A172 (cell line): ENCODE data around the gene IL1RAP. TPM values are rescaled to one million over a fixed set of nuclear protein-coding genes. Genes with fewer than 3 reads are reported as not detected.
"Not testable (repeated sequence)": the region's sequence is repeated elsewhere in the genome, so short reads cannot be mapped to it uniquely, and the experiment has no call there.

ENCODE experiments used
- DNase-seq: peaks from one replicate; pipeline ENCODE4 v3.0.0-alpha.2; 2015; ENCODE audit warnings: low spot score
- total RNA-seq: library from RNA; depleted of rRNA; stranded (reverse); fragments of >200 nt; shearing (Covaris generic); gene quantifications from 2 replicates; pipeline ENCODE4 v1.2.3, GENCODE V29; 2014

IL1RAP gene
- total RNA-seq, 1 experiment from 2014 or later, result 13.3 TPM

DNA sequence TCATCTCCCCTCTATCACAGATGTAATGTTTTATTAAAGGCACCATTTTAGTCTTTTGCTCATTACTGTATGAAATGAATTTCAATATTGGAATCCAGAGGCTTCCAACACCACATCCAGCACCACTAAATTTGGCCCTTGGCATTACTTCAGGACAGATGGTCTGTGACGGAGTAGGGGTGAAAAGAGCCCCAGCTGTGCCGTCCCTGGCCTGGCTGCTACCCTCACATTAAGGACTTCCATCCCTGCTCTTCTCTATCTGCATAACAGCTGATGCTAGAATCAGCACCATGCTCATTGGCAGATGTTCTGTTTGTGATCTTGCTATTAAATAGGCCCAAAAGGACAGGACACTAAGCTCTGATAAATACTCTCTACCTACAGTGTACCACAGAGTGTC, 152.9 kb downstream of the IL1RAP start:
- no peak for DNase-seq

GRCh38 chr3:190671658-190672057, 157.8 kb downstream of the IL1RAP start:
- DNase-seq, result peak; percentile 18

- no peak for DNase-seq
Measured at GRCh38 chr3:190673148-190673547, 159.3 kb downstream of the IL1RAP start.

- no peak for DNase-seq
Measured at GRCh38 chr3:190676481-190676880, 162.6 kb downstream of the IL1RAP start.

DNA sequence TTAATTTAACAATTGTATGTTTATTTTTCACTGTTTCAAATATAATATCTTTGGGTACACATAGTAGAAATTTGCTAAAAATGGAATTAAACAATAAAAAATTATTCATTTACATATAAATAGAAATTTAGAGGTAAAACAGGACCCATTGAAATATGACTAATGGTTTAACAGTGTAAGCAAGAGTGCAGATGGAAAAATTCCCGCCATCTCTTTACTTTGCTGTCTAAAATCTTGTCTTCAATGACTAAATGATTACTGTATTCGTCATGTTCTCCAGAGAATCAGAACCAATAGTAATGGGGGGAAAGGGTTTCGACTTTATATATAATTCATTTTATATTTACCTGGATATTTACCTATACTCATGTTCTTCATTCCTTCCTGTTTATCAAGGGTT, 163.1 kb downstream of the IL1RAP start:
- DNase-seq, result no peak

- DNase-seq, result not testable (repeated sequence)
Measured at GRCh38 chr3:190677868-190678267, 164.0 kb downstream of the IL1RAP start.

DNA sequence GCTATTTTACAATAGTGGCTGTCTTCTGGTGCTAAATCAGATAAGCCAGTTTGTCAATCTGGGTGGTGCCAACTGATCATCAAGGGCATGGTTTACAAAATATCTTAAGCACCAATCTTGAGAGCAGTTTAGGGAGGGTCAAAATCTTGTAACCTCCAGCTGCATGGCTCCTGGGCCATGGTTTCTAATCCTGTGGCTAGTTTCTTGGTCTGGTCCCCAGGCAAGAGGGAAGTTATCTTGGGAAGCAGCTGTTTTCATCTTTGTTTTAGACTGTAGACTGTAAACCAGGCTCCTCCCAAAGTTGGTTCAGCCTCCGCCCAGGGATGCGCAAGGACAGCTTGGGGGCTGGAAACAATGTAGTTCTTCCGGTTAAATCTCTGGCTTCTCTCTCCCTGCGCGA, 166.8 kb downstream of the IL1RAP start:
- DNase-seq, result no peak

DNA sequence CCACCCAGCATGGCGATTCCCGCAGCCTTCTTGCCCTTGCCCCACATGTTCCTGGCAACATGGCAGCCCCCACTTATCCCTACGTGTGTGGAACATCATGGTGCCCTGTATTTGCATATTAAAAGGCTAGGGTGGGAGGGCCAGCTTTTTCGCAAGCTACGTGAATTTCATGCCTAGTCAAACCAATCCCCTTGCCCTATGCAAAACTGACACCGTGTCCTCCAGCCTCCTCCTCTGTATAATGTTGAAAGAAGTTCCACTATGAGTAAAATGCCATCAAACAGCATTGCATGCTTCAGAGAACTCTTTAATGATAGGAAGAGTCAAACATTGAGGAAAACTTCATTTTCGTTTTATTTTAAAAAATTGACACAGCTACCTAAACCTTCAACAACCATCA, 170.9 kb downstream of the IL1RAP start:
- no peak for DNase-seq

DNA sequence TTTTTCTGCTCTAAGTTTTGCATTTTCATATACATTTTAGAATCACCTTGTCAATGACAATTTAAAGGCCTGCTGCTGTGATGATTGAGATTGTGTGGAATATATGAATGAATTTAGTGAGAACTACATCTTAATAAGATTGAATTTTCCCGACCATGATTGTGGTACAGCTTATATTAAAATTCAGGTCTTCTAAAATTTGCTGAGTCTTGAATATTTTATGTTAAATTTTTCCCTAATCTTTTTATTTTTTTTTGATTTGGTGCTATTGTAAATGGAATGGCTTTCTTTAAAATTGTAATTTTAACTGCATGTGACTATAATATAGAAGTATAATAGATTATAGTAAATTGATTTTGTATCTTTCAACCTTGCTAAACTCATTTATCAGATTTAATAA, 172.1 kb downstream of the IL1RAP start:
- no peak for DNase-seq

- DNase-seq, result no peak
Measured at GRCh38 chr3:190690246-190690645, 176.4 kb downstream of the IL1RAP start.

- DNase-seq, result no peak
Measured at GRCh38 chr3:190692256-190692655, 178.4 kb downstream of the IL1RAP start.

DNA sequence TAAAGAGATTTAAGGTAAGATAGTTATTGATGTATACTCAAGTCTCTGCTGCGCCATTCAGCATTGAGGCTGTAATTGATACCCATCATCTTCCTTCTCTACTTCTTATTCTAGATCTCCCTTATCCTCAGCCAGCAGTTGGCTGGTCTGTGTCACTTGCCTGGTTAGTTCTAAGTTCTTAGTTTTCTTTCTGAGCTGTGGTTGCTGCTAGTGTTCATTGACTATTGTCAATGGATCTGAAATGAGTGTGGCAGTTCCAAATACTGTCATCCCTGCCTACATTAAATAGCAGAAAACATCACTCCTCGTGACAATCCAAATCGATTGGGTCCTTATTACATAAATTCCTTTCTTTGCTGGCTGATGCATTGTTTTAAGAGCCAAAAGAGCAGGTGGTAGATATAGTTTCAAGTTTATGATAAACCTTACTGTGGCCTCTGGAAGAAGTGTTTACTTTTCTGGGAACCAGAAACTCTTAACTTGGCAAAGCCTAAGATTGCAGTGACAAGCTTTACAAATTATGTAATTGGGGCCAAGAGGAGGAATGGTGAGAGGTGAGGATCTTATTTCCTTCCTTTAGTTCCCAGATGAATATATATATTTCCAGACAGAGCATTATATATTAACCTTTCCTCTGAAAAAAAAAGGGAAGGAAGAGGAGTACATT, 180.6 kb downstream of the IL1RAP start:
- no peak for DNase-seq

DNA sequence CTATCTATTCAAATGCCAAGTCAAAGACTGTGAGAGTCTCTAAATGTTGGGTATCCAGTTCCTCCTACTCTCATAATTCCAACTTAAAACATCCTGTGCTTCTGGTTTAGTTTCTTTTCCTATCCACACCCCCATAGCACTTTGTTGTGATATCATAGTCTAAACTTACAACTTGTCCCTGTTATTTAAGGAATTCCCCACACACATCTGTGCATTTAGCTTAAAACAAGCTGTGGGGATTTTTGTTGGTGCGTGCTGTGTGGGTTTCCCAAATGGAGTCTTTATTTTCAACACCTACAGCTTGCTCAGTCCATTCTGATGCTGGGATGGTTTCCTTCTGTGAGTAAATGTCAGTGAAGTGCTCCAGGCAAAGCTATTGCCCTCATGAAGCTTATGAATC, 181.3 kb downstream of the IL1RAP start:
- no peak for DNase-seq

DNA sequence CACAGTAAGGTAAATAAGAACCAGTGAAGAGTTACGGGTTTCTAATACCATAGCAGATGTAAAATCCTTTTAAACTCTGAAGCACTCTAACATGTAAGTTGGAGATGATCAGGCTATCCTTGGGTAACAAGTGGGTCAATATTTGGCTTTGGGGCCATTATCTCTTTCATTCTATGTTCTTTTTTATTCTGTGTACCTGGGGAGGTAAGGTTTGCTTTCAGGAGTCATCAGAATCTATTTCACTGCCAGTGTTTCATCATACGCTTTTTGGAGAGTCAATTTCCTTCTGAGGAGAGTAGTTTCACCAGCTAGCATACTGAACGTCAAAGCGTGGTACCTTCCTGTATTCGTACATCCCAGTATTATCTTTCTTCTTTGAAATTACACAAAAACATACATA, 182.1 kb downstream of the IL1RAP start:
- DNase-seq, result no peak

DNA sequence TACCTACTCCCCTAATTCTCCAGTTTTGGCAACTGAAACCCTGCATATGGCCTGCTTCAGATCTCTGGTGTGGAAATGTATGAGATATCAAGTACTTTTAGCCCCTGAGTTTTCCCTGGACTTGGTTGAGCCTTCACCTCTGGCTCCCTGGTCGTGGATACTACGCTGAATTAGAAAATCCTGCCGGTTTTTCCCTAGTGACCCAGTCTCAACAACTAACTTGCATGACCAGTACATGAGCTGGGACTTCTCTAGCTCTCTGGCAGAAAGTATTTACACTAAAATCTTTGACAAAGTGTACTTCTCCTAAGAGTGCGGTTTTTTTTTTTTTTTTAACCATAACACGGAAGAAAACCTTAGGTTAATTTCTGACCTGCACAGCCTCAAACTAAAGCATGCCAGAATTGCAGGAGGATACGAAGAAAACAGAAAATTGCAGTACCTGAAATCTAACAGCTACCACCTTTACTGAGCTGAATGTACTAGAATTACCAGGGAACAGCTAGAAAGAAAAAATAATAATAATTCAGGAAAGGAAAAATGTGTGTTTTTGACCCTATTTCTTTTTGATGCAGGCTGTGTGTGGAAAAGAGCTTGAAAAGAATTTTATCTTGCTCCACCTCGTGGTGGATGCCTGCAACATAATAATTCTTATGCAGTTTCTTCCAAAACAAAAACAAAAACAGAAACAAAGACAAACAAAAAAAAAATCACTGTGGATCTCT, 183.1 kb downstream of the IL1RAP start:
- peak; percentile 48 for DNase-seq

DNA sequence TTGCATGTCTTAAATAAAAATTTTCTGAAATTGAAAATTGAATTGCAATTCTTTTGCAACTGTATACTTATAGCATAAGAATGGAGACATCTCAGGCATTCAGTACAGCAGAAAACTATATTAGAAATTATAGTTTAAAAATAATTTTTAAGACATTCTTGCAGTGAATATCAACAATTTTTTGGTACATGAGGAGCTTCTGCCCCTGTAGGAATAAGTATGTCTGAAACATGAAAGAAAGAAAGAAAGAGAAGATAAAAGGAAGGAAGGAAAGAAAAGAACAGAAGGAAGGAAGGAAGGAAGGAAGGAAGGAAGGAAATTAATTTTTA, 183.6 kb downstream of the IL1RAP start:
- no peak for DNase-seq

GRCh38 chr3:190697901-190698300, 184.0 kb downstream of the IL1RAP start:
- peak; percentile 34 for DNase-seq

DNA sequence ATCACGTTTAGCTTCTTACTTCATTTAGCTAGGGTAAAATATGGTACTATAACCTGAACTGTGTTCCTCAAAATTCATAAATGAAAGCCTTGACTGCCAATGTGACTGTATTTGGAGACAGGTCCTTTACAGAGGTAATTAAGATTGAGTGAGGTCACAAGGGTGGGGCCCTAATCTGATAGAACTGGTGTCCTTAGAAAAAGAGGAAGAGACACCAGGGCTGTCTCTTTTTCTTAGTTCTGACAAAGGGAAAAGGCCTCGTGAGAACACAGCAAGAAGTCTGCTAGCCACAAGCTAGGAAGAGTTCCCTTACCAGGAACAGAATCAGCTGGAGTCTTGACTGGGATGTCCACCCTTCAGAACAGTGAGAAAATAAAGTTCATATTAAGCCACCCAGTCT, 185.9 kb downstream of the IL1RAP start:
- DNase-seq, result no peak

- DNase-seq, result peak; percentile 59
Measured at GRCh38 chr3:190701096-190701532, 187.2 kb downstream of the IL1RAP start.

DNA sequence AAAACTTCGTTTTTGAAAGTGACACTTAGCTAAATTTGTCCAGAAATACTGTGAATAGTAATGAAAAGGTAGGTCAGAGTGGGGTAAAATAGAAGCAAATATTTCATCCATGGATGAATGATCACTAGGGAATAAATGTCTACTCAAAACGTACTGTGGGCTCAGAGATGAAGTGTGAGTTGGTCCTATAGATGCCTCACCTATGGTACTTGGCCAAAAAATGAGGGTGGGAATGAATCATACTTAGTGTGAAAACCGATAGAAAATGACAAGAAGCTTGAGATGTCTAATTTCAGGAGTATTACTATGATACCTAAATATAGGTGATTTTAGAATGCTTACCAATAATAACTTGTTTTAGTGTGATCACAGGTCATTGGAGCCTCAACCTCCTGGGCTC, 192.7 kb downstream of the IL1RAP start:
- DNase-seq, result no peak
